ENCODE measurements around the gene ZBTB20. TPM values are rescaled to one million over a fixed set of nuclear protein-coding genes. Genes with fewer than 3 reads are reported as not detected.

Gene ZBTB20
- polyA plus RNA-seq, 4 donors = 0.27 to 2.2 (median 1.3) TPM

GRCh38 chr3:114332342-114333179 lies 814.5 kb downstream of the ZBTB20 start:
- no peaks in the 10 kb centered on the region for H3K36me3 ChIP-seq (ENCODE audit: control insufficient read depth in 3 of 3, insufficient read depth in 2 of 3, low read depth in 1 of 3, low read length in 3 of 3)
- no peak for DNase-seq
- H3K27me3 ChIP-seq (ENCODE audit: control insufficient read depth in 3 of 3, insufficient read depth in 3 of 3, low read length in 3 of 3) = no peaks in the 10 kb centered on the region
- no peak overlapping the region for H3K27ac ChIP-seq (ENCODE audit: low read depth in 1 of 3, low read length in 2 of 3)
- H3K4me1 ChIP-seq (ENCODE audit: control insufficient read depth in 3 of 3, insufficient read depth in 2 of 3, low read depth in 1 of 3, low read length in 2 of 3) = peaks cover 0 to 2% (median 0%) of the 10 kb centered on the region in 3 donors
- WGBS, 3 donors = 80 to 91% (median 81%) methylated on average over 5 of the region's 5 CpGs
- H3K4me3 ChIP-seq (ENCODE audit: low read depth in 1 of 3, low read length in 3 of 3) = no peak overlapping the region
- FAIRE-seq = no peak
- no peaks in the 10 kb centered on the region for H3K9me3 ChIP-seq (ENCODE audit: control insufficient read depth in 2 of 2, insufficient read depth in 1 of 2, low read depth in 1 of 2, low read length in 1 of 2)

- Histone ChIP-seq H3K27ac (ENCODE audit: low read depth in 1 of 3, low read length in 2 of 3) (no peak overlapping the region), H3K4me1 (ENCODE audit: control insufficient read depth in 3 of 3, insufficient read depth in 2 of 3, low read depth in 1 of 3, low read length in 2 of 3) (peaks cover 0 to 2% (median 0%) of the 10 kb centered on the region in 3 donors), H3K36me3 (ENCODE audit: control insufficient read depth in 3 of 3, insufficient read depth in 2 of 3, low read depth in 1 of 3, low read length in 3 of 3) (no peaks in the 10 kb centered on the region), H3K4me3 (ENCODE audit: low read depth in 1 of 3, low read length in 3 of 3) (no peak overlapping the region), H3K9me3 (ENCODE audit: control insufficient read depth in 2 of 2, insufficient read depth in 1 of 2, low read depth in 1 of 2, low read length in 1 of 2) (no peaks in the 10 kb centered on the region), H3K27me3 (ENCODE audit: control insufficient read depth in 3 of 3, insufficient read depth in 3 of 3, low read length in 3 of 3) (no peaks in the 10 kb centered on the region)
- FAIRE-seq (no peak), DNase-seq (no peak)
- WGBS, 3 donors = 83 to 92% (median 92%) methylated on average over 3 of the region's 3 CpGs
Measured at GRCh38 chr3:114331710-114332109, 815.4 kb downstream of the ZBTB20 start.

GRCh38 chr3:114331007-114331406 lies 816.1 kb downstream of the ZBTB20 start:
- 63 to 85% (median 72%) methylated on average over 2 of the region's 2 CpGs for WGBS, 3 donors
- no peak overlapping the region for H3K4me3 ChIP-seq (ENCODE audit: low read depth in 1 of 3, low read length in 3 of 3)
- no peaks in the 10 kb centered on the region for H3K36me3 ChIP-seq (ENCODE audit: control insufficient read depth in 3 of 3, insufficient read depth in 2 of 3, low read depth in 1 of 3, low read length in 3 of 3)
- peak; percentile 46 to 78 for DNase-seq
- H3K9me3 ChIP-seq (ENCODE audit: control insufficient read depth in 2 of 2, insufficient read depth in 1 of 2, low read depth in 1 of 2, low read length in 1 of 2) = no peaks in the 10 kb centered on the region
- H3K27ac ChIP-seq (ENCODE audit: low read depth in 1 of 3, low read length in 2 of 3) = no peak overlapping the region
- no peaks in the 10 kb centered on the region for H3K27me3 ChIP-seq (ENCODE audit: control insufficient read depth in 3 of 3, insufficient read depth in 3 of 3, low read length in 3 of 3)
- H3K4me1 ChIP-seq (ENCODE audit: control insufficient read depth in 3 of 3, insufficient read depth in 2 of 3, low read depth in 1 of 3, low read length in 2 of 3) = peaks cover 0 to 2% (median 0%) of the 10 kb centered on the region in 3 donors
- FAIRE-seq = no peak

GRCh38 chr3:114329823-114330222 lies 817.3 kb downstream of the ZBTB20 start:
- no peak for DNase-seq
- no peak for FAIRE-seq
- Histone ChIP-seq H3K27ac (ENCODE audit: low read depth in 1 of 3, low read length in 2 of 3) (no peak overlapping the region), H3K4me3 (ENCODE audit: low read depth in 1 of 3, low read length in 3 of 3) (no peak overlapping the region), H3K27me3 (ENCODE audit: control insufficient read depth in 3 of 3, insufficient read depth in 3 of 3, low read length in 3 of 3) (no peaks in the 10 kb centered on the region), H3K9me3 (ENCODE audit: control insufficient read depth in 2 of 2, insufficient read depth in 1 of 2, low read depth in 1 of 2, low read length in 1 of 2) (no peaks in the 10 kb centered on the region), H3K36me3 (ENCODE audit: control insufficient read depth in 3 of 3, insufficient read depth in 2 of 3, low read depth in 1 of 3, low read length in 3 of 3) (no peaks in the 10 kb centered on the region), H3K4me1 (ENCODE audit: control insufficient read depth in 3 of 3, insufficient read depth in 2 of 3, low read depth in 1 of 3, low read length in 2 of 3) (peaks cover 0 to 2% (median 1%) of the 10 kb centered on the region in 3 donors)
- 87 to 95% (median 88%) methylated on average over 2 of the region's 2 CpGs for WGBS, 3 donors

- no peaks in the 10 kb centered on the region for H3K27me3 ChIP-seq (ENCODE audit: control insufficient read depth in 3 of 3, insufficient read depth in 3 of 3, low read length in 3 of 3)
- no peak for FAIRE-seq
- H3K4me1 ChIP-seq (ENCODE audit: control insufficient read depth in 3 of 3, insufficient read depth in 2 of 3, low read depth in 1 of 3, low read length in 2 of 3) = peaks cover 0 to 9% (median 2%) of the 10 kb centered on the region in 3 donors
- no peaks in the 10 kb centered on the region for H3K36me3 ChIP-seq (ENCODE audit: control insufficient read depth in 3 of 3, insufficient read depth in 2 of 3, low read depth in 1 of 3, low read length in 3 of 3)
- DNase-seq = no peak
- no peak overlapping the region for H3K27ac ChIP-seq (ENCODE audit: low read depth in 1 of 3, low read length in 2 of 3)
- 70 to 80% (median 76%) methylated on average over 3 of the region's 3 CpGs for WGBS, 3 donors
- no peaks in the 10 kb centered on the region for H3K9me3 ChIP-seq (ENCODE audit: control insufficient read depth in 2 of 2, insufficient read depth in 1 of 2, low read depth in 1 of 2, low read length in 1 of 2)
- H3K4me3 ChIP-seq (ENCODE audit: low read depth in 1 of 3, low read length in 3 of 3) = no peak overlapping the region
Measured at GRCh38 chr3:114328345-114328744, 818.7 kb downstream of the ZBTB20 start.

GRCh38 chr3:114327665-114328064 lies 819.4 kb downstream of the ZBTB20 start:
- Histone ChIP-seq H3K36me3 (ENCODE audit: control insufficient read depth in 3 of 3, insufficient read depth in 2 of 3, low read depth in 1 of 3, low read length in 3 of 3) (no peaks in the 10 kb centered on the region), H3K4me1 (ENCODE audit: control insufficient read depth in 3 of 3, insufficient read depth in 2 of 3, low read depth in 1 of 3, low read length in 2 of 3) (peaks cover 0 to 9% (median 2%) of the 10 kb centered on the region in 3 donors), H3K27ac (ENCODE audit: low read depth in 1 of 3, low read length in 2 of 3) (no peak overlapping the region), H3K9me3 (ENCODE audit: control insufficient read depth in 2 of 2, insufficient read depth in 1 of 2, low read depth in 1 of 2, low read length in 1 of 2) (no peaks in the 10 kb centered on the region), H3K27me3 (ENCODE audit: control insufficient read depth in 3 of 3, insufficient read depth in 3 of 3, low read length in 3 of 3) (no peaks in the 10 kb centered on the region), H3K4me3 (ENCODE audit: low read depth in 1 of 3, low read length in 3 of 3) (no peak overlapping the region)
- WGBS, 3 donors = 75 to 94% (median 85%) methylated on average over 4 of the region's 4 CpGs
- no peak for FAIRE-seq
- DNase-seq = no peak

- Histone ChIP-seq H3K4me1 (ENCODE audit: control insufficient read depth in 3 of 3, insufficient read depth in 2 of 3, low read depth in 1 of 3, low read length in 2 of 3) (peaks cover 0 to 9% (median 0%) of the 10 kb centered on the region in 3 donors), H3K36me3 (ENCODE audit: control insufficient read depth in 3 of 3, insufficient read depth in 2 of 3, low read depth in 1 of 3, low read length in 3 of 3) (no peaks in the 10 kb centered on the region), H3K27ac (ENCODE audit: low read depth in 1 of 3, low read length in 2 of 3) (peak overlapping the region in 1 of 3 donors; percentile 15), H3K9me3 (ENCODE audit: control insufficient read depth in 2 of 2, insufficient read depth in 1 of 2, low read depth in 1 of 2, low read length in 1 of 2) (no peaks in the 10 kb centered on the region), H3K4me3 (ENCODE audit: low read depth in 1 of 3, low read length in 3 of 3) (no peak overlapping the region), H3K27me3 (ENCODE audit: control insufficient read depth in 3 of 3, insufficient read depth in 3 of 3, low read length in 3 of 3) (no peaks in the 10 kb centered on the region)
- 67 to 82% (median 73%) methylated on average over 3 of the region's 3 CpGs for WGBS, 3 donors
- DNase-seq (peak in 1 of 2 donors; percentile 45), FAIRE-seq (no peak)
Measured at GRCh38 chr3:114323546-114324254, 823.4 kb downstream of the ZBTB20 start.

- H3K4me1 ChIP-seq (ENCODE audit: control insufficient read depth in 3 of 3, insufficient read depth in 2 of 3, low read depth in 1 of 3, low read length in 2 of 3) = peaks cover 0 to 9% (median 0%) of the 10 kb centered on the region in 3 donors
- FAIRE-seq (no peak), DNase-seq (no peak)
- no peaks in the 10 kb centered on the region for H3K9me3 ChIP-seq (ENCODE audit: control insufficient read depth in 2 of 2, insufficient read depth in 1 of 2, low read depth in 1 of 2, low read length in 1 of 2)
- H3K4me3 ChIP-seq (ENCODE audit: low read depth in 1 of 3, low read length in 3 of 3) = no peak overlapping the region
- WGBS, 3 donors = 62 to 71% (median 69%) methylated on average over 1 of the region's 1 CpG
- H3K27me3 ChIP-seq (ENCODE audit: control insufficient read depth in 3 of 3, insufficient read depth in 3 of 3, low read length in 3 of 3) = no peaks in the 10 kb centered on the region
- no peak overlapping the region for H3K27ac ChIP-seq (ENCODE audit: low read depth in 1 of 3, low read length in 2 of 3)
- peaks cover 0 to 3% (median 0%) of the 10 kb centered on the region in 3 donors for H3K36me3 ChIP-seq (ENCODE audit: control insufficient read depth in 3 of 3, insufficient read depth in 2 of 3, low read depth in 1 of 3, low read length in 3 of 3)
Measured at GRCh38 chr3:114320246-114320645, 826.8 kb downstream of the ZBTB20 start.
